Measurements from ENCODE around the gene KIF6.

Gene KIF6

DNA sequence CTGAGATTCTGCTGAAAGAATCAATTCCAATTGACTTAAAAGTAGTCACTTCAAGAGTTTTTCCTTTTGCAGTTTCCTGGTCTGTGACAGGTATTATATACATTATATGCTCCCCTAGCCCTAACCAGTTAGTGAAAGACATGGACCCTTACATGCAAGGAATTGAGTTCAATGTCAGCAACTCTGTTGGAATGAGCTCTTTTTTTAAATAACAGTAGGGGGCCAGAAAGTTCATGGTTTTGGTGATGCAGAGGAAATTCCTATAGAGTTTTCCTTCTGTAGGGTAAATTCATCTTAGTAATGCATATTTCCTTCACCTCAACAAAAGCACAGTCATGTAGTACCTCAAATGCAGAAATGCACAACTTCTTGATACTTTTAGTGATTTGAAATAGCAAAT is 172.2 kb downstream of the KIF6 start:
- Histone ChIP-seq H3K27ac (ENCODE audit: extremely low read depth, low read depth, low read length) (no peak overlapping the region), H3K4me3 (ENCODE audit: low read depth, low read length) (no peak overlapping the region), H3K36me3 (ENCODE audit: control insufficient read depth in 2 of 2, insufficient read depth in 1 of 2, low read length in 2 of 2) (no peaks in the 10 kb centered on the region), H3K9me3 (ENCODE audit: control insufficient read depth, insufficient read depth, low read depth, low read length) (no peaks in the 10 kb centered on the region), H3K4me1 (ENCODE audit: control insufficient read depth, insufficient read depth, low read length) (peaks cover under 1% of the 10 kb centered on the region; the same call in 1 of the 2 replicates)
- POLR2A ChIA-PET = no interaction called here
- no peak for TF ChIP-seq ZNF639 (tag by site-specific recombination; IDR thresholded peaks at IDR 0.05)
- CTCF ChIA-PET = no interaction called here

DNA sequence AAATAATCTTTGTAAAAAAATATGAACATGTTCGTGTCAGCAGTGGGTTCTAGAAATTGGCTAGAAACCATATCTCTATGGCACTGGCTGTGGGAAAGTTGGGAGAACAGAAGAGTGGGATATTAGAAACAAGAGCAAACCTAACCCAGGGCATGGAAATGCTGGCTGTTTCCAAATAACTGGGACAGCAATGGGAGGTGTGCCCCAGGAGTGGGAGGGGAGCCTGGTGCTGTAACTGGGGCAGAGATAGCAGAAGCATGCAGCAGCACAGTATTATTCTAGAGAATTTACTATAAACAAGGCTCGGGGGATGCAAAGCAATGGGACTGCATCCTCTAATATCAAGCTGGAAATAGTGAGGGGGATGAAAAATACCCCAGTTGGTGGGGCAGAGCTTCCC is 175.0 kb downstream of the KIF6 start:
- no peaks in the 10 kb centered on the region for H3K36me3 ChIP-seq (ENCODE audit: control insufficient read depth in 2 of 2, insufficient read depth in 1 of 2, low read length in 2 of 2)

GRCh38 chr6:39546731-39547130 is 178.5 kb downstream of the KIF6 start:
- Histone ChIP-seq H3K4me3 (ENCODE audit: low read depth, low read length) (no peak overlapping the region), H3K4me1 (ENCODE audit: control insufficient read depth, insufficient read depth, low read length) (no peaks in the 10 kb centered on the region), H3K36me3 (ENCODE audit: control insufficient read depth in 2 of 2, insufficient read depth in 1 of 2, low read length in 2 of 2) (no peaks in the 10 kb centered on the region), H3K27ac (ENCODE audit: extremely low read depth, low read depth, low read length) (no peak overlapping the region), H3K9me3 (ENCODE audit: control insufficient read depth, insufficient read depth, low read depth, low read length) (no peaks in the 10 kb centered on the region)
- POLR2A ChIA-PET = no interaction called here
- TF ChIP-seq ZNF2 (tag by site-specific recombination; IDR thresholded peaks at IDR 0.05) = no peak
- TF ChIP-seq ZNF184 (tag by site-specific recombination; IDR thresholded peaks at IDR 0.05) = no peak
- no peak for TF ChIP-seq IKZF3 (tag by site-specific recombination; IDR thresholded peaks at IDR 0.05)
- TF ChIP-seq MEIS1 (CRISPR knock-in tag; IDR thresholded peaks at IDR 0.05; ENCODE audit: borderline replicate concordance) = no peak
- TF ChIP-seq ZNF514 (tag by site-specific recombination; IDR thresholded peaks at IDR 0.05) = no peak
- TF ChIP-seq PRDM1 (tag by site-specific recombination; IDR thresholded peaks at IDR 0.05) = no peak
- no peak for TF ChIP-seq ZNF544 (tag by site-specific recombination; IDR thresholded peaks at IDR 0.05)
- no peak for TF ChIP-seq ZNF624 (tag by site-specific recombination; IDR thresholded peaks at IDR 0.05)
- CTCF ChIA-PET = interaction anchor here (0.7 kb wide), 1 partner anchor 1570 kb away, joined by 3 read pairs; no protein-coding TSS in a partner anchor

More for the DNA sequence above, 175.0 kb downstream of the KIF6 start:
- Histone ChIP-seq H3K9me3 (ENCODE audit: control insufficient read depth, insufficient read depth, low read depth, low read length) (no peaks in the 10 kb centered on the region), H3K27ac (ENCODE audit: extremely low read depth, low read depth, low read length) (no peak overlapping the region), H3K4me1 (ENCODE audit: control insufficient read depth, insufficient read depth, low read length) (no peaks in the 10 kb centered on the region), H3K4me3 (ENCODE audit: low read depth, low read length) (no peak overlapping the region)
- TF ChIP-seq, protein P1, sequence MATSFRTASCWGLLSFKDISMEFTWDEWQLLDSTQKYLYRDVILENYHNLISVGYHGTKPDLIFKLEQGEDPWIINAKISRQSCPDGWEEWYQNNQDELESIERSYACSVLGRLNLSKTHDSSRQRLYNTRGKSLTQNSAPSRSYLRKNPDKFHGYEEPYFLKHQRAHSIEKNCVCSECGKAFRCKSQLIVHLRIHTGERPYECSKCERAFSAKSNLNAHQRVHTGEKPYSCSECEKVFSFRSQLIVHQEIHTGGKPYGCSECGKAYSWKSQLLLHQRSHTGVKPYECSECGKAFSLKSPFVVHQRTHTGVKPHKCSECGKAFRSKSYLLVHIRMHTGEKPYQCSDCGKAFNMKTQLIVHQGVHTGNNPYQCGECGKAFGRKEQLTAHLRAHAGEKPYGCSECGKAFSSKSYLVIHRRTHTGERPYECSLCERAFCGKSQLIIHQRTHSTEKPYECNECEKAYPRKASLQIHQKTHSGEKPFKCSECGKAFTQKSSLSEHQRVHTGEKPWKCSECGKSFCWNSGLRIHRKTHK (tag by site-specific recombination; IDR thresholded peaks at IDR 0.05) = no peak
- TF ChIP-seq ZNF221 (tag by site-specific recombination; IDR thresholded peaks at IDR 0.05; ENCODE audit: borderline replicate concordance) = no peak
- no peak for TF ChIP-seq GLI4 (tag by site-specific recombination; IDR thresholded peaks at IDR 0.05)
- no peak for TF ChIP-seq ZNF433 (tag by site-specific recombination; IDR thresholded peaks at IDR 0.05; ENCODE audit: low read depth)
- TF ChIP-seq, protein P2, sequence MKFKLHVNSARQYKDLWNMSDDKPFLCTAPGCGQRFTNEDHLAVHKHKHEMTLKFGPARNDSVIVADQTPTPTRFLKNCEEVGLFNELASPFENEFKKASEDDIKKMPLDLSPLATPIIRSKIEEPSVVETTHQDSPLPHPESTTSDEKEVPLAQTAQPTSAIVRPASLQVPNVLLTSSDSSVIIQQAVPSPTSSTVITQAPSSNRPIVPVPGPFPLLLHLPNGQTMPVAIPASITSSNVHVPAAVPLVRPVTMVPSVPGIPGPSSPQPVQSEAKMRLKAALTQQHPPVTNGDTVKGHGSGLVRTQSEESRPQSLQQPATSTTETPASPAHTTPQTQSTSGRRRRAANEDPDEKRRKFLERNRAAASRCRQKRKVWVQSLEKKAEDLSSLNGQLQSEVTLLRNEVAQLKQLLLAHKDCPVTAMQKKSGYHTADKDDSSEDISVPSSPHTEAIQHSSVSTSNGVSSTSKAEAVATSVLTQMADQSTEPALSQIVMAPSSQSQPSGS (tag by site-specific recombination; IDR thresholded peaks at IDR 0.05; ENCODE audit: low read depth) = no peak
- TF ChIP-seq KLF10 (tag by site-specific recombination; IDR thresholded peaks at IDR 0.05) = no peak
- POLR2A ChIA-PET = no interaction called here
- CTCF ChIA-PET = interaction anchor here (0.6 kb wide), 1 partner anchor 242 kb away, joined by 4 read pairs; no protein-coding TSS in a partner anchor

DNA sequence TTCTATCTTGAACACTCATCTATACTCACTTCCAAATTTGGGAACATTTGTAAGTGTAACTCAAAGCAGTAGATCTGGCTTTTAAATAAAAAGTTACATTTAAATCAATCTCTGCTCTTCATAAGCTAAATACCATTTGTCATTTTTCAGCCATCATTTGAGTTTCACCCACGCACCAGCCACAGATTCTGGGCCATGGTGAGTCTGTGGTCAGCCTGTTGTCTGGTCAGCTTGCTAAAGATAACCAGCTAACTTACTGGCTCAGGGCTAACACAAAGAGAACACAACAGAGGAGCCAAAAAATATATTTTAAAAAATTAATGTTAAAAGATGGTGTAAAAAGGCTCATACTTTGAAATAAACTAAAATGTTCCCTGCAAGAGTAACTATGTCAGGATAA is 181.3 kb downstream of the KIF6 start:
- no peak overlapping the region for H3K4me3 ChIP-seq (ENCODE audit: low read depth, low read length)
- no peak overlapping the region for H3K27ac ChIP-seq (ENCODE audit: extremely low read depth, low read depth, low read length)
- H3K4me1 ChIP-seq (ENCODE audit: control insufficient read depth, insufficient read depth, low read length) = no peaks in the 10 kb centered on the region
- CTCF ChIA-PET = interaction anchor here (1.2 kb wide), 1 partner anchor 11 kb away, joined by 3 read pairs; no protein-coding TSS in a partner anchor
- POLR2A ChIA-PET = no interaction called here
- no peaks in the 10 kb centered on the region for H3K36me3 ChIP-seq (ENCODE audit: control insufficient read depth in 2 of 2, insufficient read depth in 1 of 2, low read length in 2 of 2)
- H3K9me3 ChIP-seq (ENCODE audit: control insufficient read depth, insufficient read depth, low read depth, low read length) = no peaks in the 10 kb centered on the region
- TF ChIP-seq ZBTB6 (tag by site-specific recombination; IDR thresholded peaks at IDR 0.05) (no peak), PRDM2 (tag by site-specific recombination; IDR thresholded peaks at IDR 0.05; ENCODE audit: borderline replicate concordance) (no peak), ZNF37A (tag by site-specific recombination; IDR thresholded peaks at IDR 0.05) (no peak)
